Measurements from ENCODE around the gene RAP1A.
"Not testable (repeated sequence)": the region's sequence is repeated elsewhere in the genome, so short reads cannot be mapped to it uniquely, and the experiment has no call there.

RAP1A gene

DNA sequence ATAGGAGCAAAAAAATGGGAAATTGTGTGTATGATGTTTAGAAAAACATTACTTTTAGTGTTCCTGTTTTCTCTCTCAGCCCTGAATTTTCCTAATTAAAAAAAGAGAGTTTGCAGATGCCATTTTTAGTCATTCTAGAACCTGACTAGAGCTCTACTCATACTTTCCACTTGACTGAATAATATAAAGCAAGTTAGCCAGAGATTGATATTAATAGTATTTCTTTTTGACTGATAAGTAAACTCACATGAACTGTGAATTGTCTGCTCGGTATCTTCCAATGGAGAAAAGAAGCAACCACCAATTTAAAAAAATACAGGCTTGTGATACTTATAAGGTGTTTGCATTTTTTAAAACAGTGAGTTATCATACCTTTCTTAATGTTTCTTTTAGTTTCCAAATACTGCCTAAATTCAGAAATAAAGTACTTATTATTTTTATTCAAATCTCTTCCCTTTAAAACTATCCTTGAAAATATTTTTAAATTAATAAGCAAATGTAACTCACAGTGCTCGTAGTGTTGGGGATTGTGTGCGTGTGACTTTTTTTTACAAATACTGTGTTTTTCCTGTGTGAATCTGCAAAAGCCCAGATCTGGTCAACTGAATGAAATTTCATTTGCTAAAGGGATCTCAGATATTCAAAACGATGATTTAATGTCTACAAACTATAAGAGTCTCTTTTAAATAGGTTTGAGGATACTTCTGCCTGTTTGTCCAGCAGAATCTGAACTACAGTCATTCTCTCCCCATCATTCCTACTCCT is 9.8 kb downstream of the RAP1A start:
- no peak for DNase-seq (ENCODE audit: low read depth)

- DNase-seq (ENCODE audit: low read depth) = no peak
Measured at GRCh38 chr1:111630567-111630966, 11.0 kb downstream of the RAP1A start.

DNA sequence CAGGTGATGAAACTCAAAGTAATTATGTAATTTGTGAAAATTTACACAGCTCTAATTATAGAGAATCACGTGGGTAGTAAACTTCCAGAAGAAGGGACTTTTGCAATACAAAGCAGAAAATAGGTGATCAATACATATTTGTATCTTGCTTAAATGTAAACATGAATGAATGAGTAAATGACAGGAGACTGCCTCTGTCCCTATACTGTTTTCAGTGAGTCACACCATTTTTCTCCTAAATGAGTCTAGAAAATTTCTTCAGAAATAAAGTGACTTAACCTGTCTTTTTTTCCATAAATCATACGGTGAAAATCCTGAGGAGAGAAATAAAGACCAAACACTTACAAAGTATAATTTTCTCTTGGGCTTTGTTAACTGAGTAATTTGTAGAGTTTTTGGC is 11.9 kb downstream of the RAP1A start:
- DNase-seq (ENCODE audit: low read depth) = no peak

DNA sequence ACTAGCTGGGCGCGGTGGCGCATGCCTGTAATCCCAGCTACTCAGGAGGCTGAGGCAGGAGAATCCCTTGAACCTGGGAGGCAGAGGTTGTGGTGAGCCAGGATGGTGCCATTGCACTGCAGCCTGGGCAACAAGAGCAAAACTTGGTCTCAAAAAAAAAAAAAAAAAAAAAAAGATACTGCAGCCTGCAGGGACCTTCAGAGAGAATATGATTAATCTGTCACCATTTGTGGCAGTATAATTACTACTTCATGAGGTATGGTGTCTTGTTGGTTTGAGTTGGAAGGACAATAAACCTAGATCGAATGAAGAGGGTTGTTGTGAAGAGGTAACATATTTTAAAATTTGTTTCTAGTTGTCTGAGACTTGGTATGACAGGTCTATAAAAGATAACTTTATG is 13.2 kb downstream of the RAP1A start:
- DNase-seq (ENCODE audit: low read depth) = not testable (repeated sequence)

GRCh38 chr1:111633736-111634247 is 14.2 kb downstream of the RAP1A start:
- no peak for DNase-seq (ENCODE audit: low read depth)

GRCh38 chr1:111635324-111636009 is 15.9 kb downstream of the RAP1A start:
- no peak for DNase-seq (ENCODE audit: low read depth)

DNA sequence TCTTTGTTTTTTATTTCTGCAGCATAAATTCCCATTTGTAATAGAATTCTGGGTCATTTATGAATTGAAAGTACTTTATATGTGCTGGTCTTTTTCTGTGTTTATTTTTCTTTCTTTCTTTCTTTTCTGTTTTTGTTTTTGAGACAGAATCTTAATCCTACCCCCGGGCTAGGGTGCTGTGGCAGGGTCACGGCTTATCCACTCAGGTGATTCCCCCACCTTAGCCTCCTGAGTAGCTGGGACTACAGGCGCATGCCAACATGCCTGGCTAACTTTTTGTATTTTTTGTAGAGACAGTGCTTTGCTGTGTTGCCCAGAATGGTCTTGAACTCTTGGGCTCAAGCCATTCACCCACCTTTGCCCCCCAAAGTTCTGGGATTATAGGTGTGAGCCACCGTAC is 18.7 kb downstream of the RAP1A start:
- DNase-seq (ENCODE audit: low read depth) = no peak

- DNase-seq (ENCODE audit: low read depth) = no peak
Measured at GRCh38 chr1:111639602-111640198, 20.1 kb downstream of the RAP1A start.

GRCh38 chr1:111643097-111643496 is 23.5 kb downstream of the RAP1A start:
- DNase-seq (ENCODE audit: low read depth) = no peak

GRCh38 chr1:111643696-111644095 is 24.1 kb downstream of the RAP1A start:
- no peak for DNase-seq (ENCODE audit: low read depth)

DNA sequence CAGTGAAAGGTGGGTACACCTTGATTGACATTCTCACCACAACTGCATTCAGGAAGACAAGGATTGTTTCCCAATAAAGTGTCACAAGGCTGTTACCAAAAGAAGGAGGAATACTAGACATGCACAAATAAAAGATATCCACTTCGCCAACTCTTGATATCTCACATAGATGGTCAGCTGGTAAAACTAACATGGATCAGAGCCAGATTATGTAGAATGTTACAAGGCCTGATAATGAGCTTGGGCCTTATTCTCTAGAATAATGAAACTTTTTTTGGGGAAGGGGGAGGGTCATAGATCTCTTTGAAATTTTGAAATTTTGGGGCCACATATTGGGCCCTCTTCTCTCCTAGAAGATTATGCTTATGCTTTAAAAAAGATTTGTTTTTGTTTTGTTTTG is 24.9 kb downstream of the RAP1A start:
- DNase-seq (ENCODE audit: low read depth) = no peak

DNA sequence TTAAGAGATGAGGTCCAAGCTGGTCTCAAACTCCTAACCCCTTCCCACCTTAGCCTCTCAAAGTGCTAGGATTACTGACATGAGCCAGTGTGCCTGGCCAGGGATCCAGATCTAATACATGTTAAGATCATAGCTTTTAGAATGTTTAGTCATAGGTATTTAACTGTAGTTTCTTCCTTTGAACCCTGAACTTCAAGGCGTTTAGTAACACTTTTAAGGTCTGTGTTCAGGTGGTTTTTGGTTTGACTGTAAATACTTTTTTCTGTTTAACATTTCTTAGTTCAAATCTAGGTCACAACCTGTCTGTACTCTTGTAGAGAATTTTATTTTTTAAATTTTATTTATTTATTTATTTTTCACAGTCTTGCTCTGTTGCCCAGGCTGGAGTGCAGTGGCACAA is 28.1 kb downstream of the RAP1A start:
- no peak for DNase-seq (ENCODE audit: low read depth)

- DNase-seq (ENCODE audit: low read depth) = no peak
Measured at GRCh38 chr1:111648806-111649205, 29.2 kb downstream of the RAP1A start.

- no peak for DNase-seq (ENCODE audit: low read depth)
Measured at GRCh38 chr1:111649227-111649626, 29.6 kb downstream of the RAP1A start.

GRCh38 chr1:111649648-111650047 is 30.1 kb downstream of the RAP1A start:
- DNase-seq (ENCODE audit: low read depth) = no peak

DNA sequence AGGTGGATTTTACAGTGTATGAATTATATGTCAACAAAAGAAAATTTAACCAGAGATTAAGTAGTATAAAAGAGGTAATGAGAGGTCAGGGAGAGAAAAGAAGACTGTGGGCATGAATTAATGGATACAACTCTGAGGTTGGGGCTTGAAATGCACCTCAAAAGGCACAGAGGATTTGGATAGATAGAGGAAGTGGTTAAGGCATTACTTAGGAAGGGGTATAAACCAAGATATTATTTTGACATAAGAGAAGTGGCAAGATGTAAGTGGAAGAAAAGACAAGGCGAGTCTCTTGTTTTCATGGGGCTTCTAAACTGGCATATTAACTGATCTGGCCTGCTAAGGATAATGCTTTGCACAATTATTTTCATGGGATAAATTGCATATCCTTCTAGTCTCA is 34.1 kb downstream of the RAP1A start:
- no peak for DNase-seq (ENCODE audit: low read depth)

- DNase-seq (ENCODE audit: low read depth) = no peak
Measured at GRCh38 chr1:111654839-111655238, 35.2 kb downstream of the RAP1A start.

DNA sequence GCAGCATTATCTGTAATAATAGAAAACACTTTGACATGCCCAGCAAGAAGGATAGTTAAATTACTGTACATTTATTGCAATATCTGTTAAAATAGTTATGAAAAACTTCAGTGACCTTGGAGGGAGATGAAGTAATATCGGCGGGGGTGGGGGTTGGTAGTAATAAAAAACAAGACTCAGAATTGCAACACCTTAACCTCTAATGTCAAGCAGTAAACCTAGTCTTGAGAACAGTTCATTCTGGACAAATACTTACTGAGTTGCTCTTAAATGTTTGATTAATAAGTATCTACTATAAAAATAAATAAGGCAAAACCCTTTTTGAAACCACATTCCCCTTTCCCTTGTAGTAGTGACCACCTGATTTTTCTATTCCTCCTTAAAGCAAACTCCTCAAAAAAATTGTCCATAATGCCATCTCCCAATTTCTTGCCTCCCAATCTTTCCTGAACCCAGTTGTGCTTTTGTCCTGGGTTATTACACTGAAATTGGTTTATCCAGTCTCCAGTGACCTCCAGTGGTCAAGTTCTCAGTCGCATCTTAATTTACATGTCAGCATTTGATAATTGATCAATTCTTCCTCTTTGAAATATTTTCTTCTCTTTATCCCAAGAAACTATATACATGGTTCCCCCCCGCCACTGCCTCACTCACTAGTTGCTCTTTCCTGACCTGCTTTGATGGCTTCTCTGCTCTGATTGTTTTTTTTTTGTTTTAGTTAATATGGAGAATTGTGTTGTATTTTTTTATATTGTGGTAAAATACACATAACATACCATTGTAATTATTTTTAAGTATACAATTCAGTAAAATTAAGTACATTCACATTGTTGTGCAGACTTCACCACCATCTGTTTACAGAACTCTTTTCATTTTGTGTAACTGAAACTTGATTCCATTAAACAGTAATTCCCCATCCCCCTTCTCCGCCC is 36.8 kb downstream of the RAP1A start:
- DNase-seq (ENCODE audit: low read depth) = no peak

GRCh38 chr1:111658622-111659021 is 39.0 kb downstream of the RAP1A start:
- DNase-seq (ENCODE audit: low read depth) = no peak

DNA sequence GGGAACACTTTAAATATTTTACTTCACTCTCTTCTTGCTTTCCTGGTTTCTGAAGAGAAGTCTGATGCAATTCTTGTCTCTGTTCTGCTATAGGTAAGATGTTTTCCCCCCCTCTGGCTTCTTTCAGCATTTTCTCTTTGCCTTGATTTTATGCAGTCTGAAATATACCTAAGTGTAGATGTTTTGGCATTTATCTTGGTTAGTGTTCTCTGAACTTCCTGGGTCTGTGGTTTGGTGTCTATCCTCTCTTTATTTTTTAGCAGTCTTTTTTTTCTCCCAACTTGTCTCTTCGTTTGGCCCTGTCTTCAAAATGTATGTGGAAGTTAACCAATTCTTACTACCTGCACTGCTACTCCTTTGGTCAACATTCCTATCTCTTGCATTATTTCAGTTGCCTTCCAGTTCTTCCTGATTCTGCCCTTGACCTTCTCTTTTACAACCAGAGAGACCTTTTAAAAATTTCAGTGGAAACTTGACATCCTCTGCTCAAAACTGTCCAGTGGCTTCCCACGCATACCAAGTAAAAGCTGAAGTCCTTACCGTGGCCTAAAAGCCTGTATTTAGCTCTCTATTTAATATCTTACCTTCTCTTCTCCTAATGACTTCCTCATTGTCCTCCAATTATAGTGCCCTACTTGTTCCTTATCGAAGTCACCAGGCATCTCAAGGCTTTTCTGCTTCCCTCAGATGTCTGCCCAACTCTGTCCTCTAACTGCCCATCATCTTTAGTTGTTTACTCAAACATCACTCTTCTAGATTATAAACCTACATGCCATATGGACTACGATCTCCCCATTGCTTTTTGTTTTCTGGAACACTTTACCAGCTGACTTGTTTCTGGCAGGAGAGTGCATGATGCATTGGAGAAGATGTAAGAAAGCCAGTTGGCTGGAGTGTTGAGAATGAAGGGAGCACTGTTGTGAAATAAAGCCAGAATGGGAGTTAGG is 40.9 kb downstream of the RAP1A start:
- DNase-seq (ENCODE audit: low read depth) = no peak

DNA sequence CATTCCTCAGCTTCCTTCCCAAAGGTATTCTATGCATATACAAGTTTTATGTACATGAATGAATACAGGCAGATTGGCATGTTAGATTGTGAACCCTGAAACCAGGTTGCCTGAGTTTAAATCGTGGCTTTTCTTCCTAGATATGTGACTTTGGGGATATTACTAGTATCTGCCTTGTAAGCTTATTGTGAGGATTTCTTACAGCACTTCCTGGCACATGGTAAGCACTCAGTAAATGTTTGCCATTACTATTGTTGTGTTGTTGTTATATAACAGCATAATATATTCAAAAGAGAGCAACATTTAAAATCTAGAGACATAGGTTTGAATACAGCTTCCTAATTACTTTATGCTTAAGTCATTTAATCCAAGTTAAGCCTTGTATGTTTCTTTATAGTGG is 45.1 kb downstream of the RAP1A start:
- DNase-seq (ENCODE audit: low read depth) = no peak
